ENCODE measurements around the gene LRRN4CL. TPM values are rescaled to one million over a fixed set of nuclear protein-coding genes. Genes with fewer than 3 reads are reported as not detected.

The LRRN4CL gene
- total and polyA plus RNA-seq, 9 of the 15 experiments (the other 6 are each of a cell fraction or from before 2014, with no cell fraction given) = 0.03 to 0.11 (median 0.05) TPM; not detected in 4

GRCh38 chr11:62645946-62646824, 43.1 kb downstream of the LRRN4CL start, which contains the start of gene GANAB:
TSS of gene GANAB (minus strand) at chr11:62646613. CDS start at chr11:62646599, 14 bp downstream.
- FAIRE-seq = peak; percentile 95
- no peaks in the 10 kb centered on the region for H3K27me3 ChIP-seq (ENCODE audit: control insufficient read depth in 2 of 2, insufficient read depth in 2 of 2, low read length in 2 of 2)
- H3K79me2 ChIP-seq (ENCODE audit: control insufficient read depth, insufficient read depth, low read length) = peaks cover 66% of the 10 kb centered on the region
- peak within 1 kb of the TSS; percentile 99 for H3K4me2 ChIP-seq (ENCODE audit: insufficient read depth, low read length)
- no peaks in the 10 kb centered on the region for H3K9me3 ChIP-seq (replicated peaks; ENCODE audit: control insufficient read depth, insufficient read depth, low read depth, low read length)
- peak within 1 kb of the TSS; percentile 62 for H2AFZ ChIP-seq (ENCODE audit: low read depth, low read length)
- H4K20me1 ChIP-seq (replicated peaks; ENCODE audit: control insufficient read depth, insufficient read depth, low read length) = peaks cover 20% of the 10 kb centered on the region
- peaks cover 12 to 38% of the 10 kb centered on the region in 2 experiments for H3K4me1 ChIP-seq (replicated peaks in 1 of 2; ENCODE audit: control insufficient read depth in 2 of 2, insufficient read depth in 2 of 2, low read length in 2 of 2)
- peak within 1 kb of the TSS; percentile 97 for H3K4me3 ChIP-seq
- ATAC-seq = peak; percentile 98
- BruUV-seq (replicated peaks) = TSS peak; percentile 50
- ChIA-PET POLR2A (interaction anchor here (0.5 to 4.5 kb wide), 18 partner anchors 9 to 253 kb away, joined by 3 to 83 read pairs (median 4); partner anchors contain the start of genes B3GAT3, BSCL2, C11orf98 and CSKMT), CTCF (ENCODE audit: low intra/inter-chr PET ratio) (interaction anchor here (0.6 to 1.1 kb wide), 2 partner anchors 33 to 35 kb away, joined by 3 to 4 read pairs; partner anchors contain the start of gene ROM1)
- under 1% methylated on average over 57 of the region's 73 CpGs for WGBS (ENCODE audit: insufficient coverage, low coverage, missing lambda C conversion rate)
- H3K27ac ChIP-seq (ENCODE audit: extremely low read depth, low read depth, low read length) = peak within 1 kb of the TSS; percentile 96
- DNase-seq (ENCODE audit: extremely low read depth in 1 of 4, low spot score in 3 of 4) = peak; percentile 97 to 100 (median 98)
- H3K9ac ChIP-seq (ENCODE audit: insufficient read depth in 1 of 2, low read depth in 2 of 2, low read length in 2 of 2) = peak within 1 kb of the TSS; percentile 97 to 99
- H3K36me3 ChIP-seq (ENCODE audit: control insufficient read depth, insufficient read depth, low read length) = peaks cover 69% of the 10 kb centered on the region
- in situ Hi-C loops (cut with MboI) = no loop called here
- intact Hi-C loops (cut with micrococcal nuclease) = loop anchor here (1.0 to 2.0 kb wide), 3 partner anchors 19 to 47 kb away; partner anchors contain the start of genes C11orf98, CSKMT, EML3 and ROM1
- H3K9me1 ChIP-seq (ENCODE audit: control insufficient read depth, insufficient read depth, low read length) = no peaks in the 10 kb centered on the region
- TF ChIP-seq, protein P1, sequence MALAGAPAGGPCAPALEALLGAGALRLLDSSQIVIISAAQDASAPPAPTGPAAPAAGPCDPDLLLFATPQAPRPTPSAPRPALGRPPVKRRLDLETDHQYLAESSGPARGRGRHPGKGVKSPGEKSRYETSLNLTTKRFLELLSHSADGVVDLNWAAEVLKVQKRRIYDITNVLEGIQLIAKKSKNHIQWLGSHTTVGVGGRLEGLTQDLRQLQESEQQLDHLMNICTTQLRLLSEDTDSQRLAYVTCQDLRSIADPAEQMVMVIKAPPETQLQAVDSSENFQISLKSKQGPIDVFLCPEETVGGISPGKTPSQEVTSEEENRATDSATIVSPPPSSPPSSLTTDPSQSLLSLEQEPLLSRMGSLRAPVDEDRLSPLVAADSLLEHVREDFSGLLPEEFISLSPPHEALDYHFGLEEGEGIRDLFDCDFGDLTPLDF (CRISPR knock-in tag; IDR thresholded peaks at IDR 0.05) = peak; percentile 93
- peak; percentile 98 for TF ChIP-seq POLR2G (IDR thresholded peaks at IDR 0.05; ENCODE audit: low read depth, low read length)
- no peak for TF ChIP-seq JUND (IDR thresholded peaks at IDR 0.05; ENCODE audit: borderline replicate concordance, low read depth, low read length)
- peak; percentile 14; the same call in 1 of the 3 replicates for TF ChIP-seq JUND (tag; IDR thresholded peaks at IDR 0.05; ENCODE audit: borderline replicate concordance, low read depth, low read length)
- no peak for TF ChIP-seq RBM39 (optimal IDR thresholded peaks at IDR 0.05; ENCODE audit: low read depth, low read length)
- TF ChIP-seq, protein P2, sequence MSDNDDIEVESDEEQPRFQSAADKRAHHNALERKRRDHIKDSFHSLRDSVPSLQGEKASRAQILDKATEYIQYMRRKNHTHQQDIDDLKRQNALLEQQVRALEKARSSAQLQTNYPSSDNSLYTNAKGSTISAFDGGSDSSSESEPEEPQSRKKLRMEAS (CRISPR knock-in tag; IDR thresholded peaks at IDR 0.05) = no peak
- peak; percentile 97 for TF ChIP-seq NR2C1 (IDR thresholded peaks at IDR 0.05)
- TF ChIP-seq NR2C1 (tag; IDR thresholded peaks at IDR 0.05) = peak; percentile 98
- 0 out of 2 replicates have a peak, but pooled peaks have one; percentile 35 for TF ChIP-seq TCF7 (IDR thresholded peaks at IDR 0.05; ENCODE audit: borderline replicate concordance)

Data from K562 (cell line).